Upper lobe of left lung (tissue), 6 donors: ENCODE results near the gene ZDHHC14. TPM values are rescaled to one million over a fixed set of nuclear protein-coding genes. Genes with fewer than 3 reads are reported as not detected.

Experiments used
- ATAC-seq, 2 donors: fragments of 200-7000 bp; cut with Tn5 transposase; one replicate each; pipeline ENCODE4 v1.9.1; 2022; ENCODE audit warnings: mild to moderate bottlenecking in 2 of 2, moderate library complexity in 2 of 2; ENCODE audit not compliant: low FRiP score in 2 of 2
- DNase-seq, 2 donors: peaks; one replicate each; pipeline ENCODE4 v3.0.0-alpha.2; 2019 to 2020
- H3K27ac ChIP-seq, 4 donors: fragments of 200-600 bp; sonication (generic); one replicate each; pipeline ENCODE4 v1.5.1; 2016 to 2019
- H3K27me3 ChIP-seq, 4 donors: fragments of 200-600 bp; sonication (generic); one replicate each; pipeline ENCODE4 v1.5.1; 2017 to 2019
- H3K36me3 ChIP-seq, 4 donors: fragments of 200-600 bp; sonication (generic); one replicate each; pipeline ENCODE4 v1.5.1; 2016 to 2019
- H3K4me1 ChIP-seq, 4 donors: fragments of 200-600 bp; sonication (generic); one replicate each; pipeline ENCODE4 v1.5.1; 2018 to 2019
- H3K4me3 ChIP-seq, 4 donors: fragments of 200-600 bp; sonication (generic); one replicate each; pipeline ENCODE4 v1.5.1; 2017 to 2019; ENCODE audit warnings: mild to moderate bottlenecking in 2 of 4, moderate library complexity in 1 of 4
- H3K9me3 ChIP-seq, 4 donors: fragments of 200-600 bp; sonication (generic); one replicate each; pipeline ENCODE4 v1.5.1; 2018 to 2019
- CTCF ChIP-seq, 6 experiments: fragments of 450-650 bp in 4 of 6; fragments of 200-600 bp in 2 of 6; sonication (generic) in 2 of 6; IDR thresholded peaks; one replicate each; pipeline ENCODE4 v1.5.1; 2016 to 2019; ENCODE audit warnings: antibody characterized with exemption in 6 of 6
- EP300 ChIP-seq, 4 donors: sonication (generic); formaldehyde crosslinking; IDR thresholded peaks; one replicate each; pipeline ENCODE4 v1.5.1; 2017; ENCODE audit warnings: antibody characterized with exemption in 4 of 4, control low read depth in 2 of 4
- POLR2A ChIP-seq, 4 donors: fragments of 450-650 bp; IDR thresholded peaks; one replicate each; pipeline ENCODE4 v1.5.1; 2016 to 2017; ENCODE audit warnings: antibody characterized with exemption in 4 of 4, mild to moderate bottlenecking in 2 of 4
- POLR2AphosphoS5 ChIP-seq, 2 donors: sonication (generic); formaldehyde crosslinking; IDR thresholded peaks; one replicate each; pipeline ENCODE4 v1.5.1; 2017; ENCODE audit warnings: antibody characterized with exemption in 2 of 2
- WGBS, 2 donors: methylation state at CpG; one replicate each; pipeline ENCODE4 v1.1.5; 2017 to 2018; 5-methylcytosine and 5-hydroxymethylcytosine counted together
- total RNA-seq, 6 donors: library from RNA; depleted of rRNA in 4 of 6; stranded (reverse); fragments of >200 nt in 4 of 6; gene quantifications; one replicate each; pipeline versions ENCODE4 v1.1.0 to v1.2.1, GENCODE V29; 2016 to 2021
- donor health status: DM: no; HTN: no; CAD: no; lungs with moderate emphysema.
- donor health status: DM: no; HTN: yes; CAD: no; lungs with severe emphysema.

ZDHHC14 gene
- total RNA-seq, 6 donors from 2014 or later = 5.3 to 16.5 (median 9.4) TPM

DNA sequence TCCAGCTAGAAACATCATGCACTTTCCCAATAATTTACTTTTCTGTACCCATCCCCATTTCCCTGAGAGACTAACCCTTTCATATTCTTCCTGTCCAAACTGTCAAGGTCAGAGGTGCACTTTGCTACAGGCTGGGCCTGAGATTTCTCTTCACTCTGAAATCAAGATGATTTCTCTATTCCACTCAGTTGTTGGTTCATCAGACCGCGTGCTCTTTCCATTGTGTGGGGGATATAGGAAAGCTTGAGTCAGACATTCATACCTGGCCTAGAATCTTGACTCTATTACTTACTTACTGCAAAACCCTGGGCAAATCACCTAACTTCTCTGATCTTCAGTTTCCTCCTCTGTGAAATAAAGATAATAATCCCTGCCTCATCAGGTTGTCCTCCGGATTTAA is 4.7 kb upstream of the ZDHHC14 start:
- Histone ChIP-seq H3K27me3 (no peaks in the 10 kb centered on the region), H3K9me3 (no peaks in the 10 kb centered on the region), H3K36me3 (no peaks in the 10 kb centered on the region), H3K4me3 (no peak overlapping the region), H3K4me1 (peaks cover 0 to 5% (median 4%) of the 10 kb centered on the region in 4 donors), H3K27ac (no peak overlapping the region)
- ATAC-seq (no peak), DNase-seq (no peak)
- TF ChIP-seq CTCF (IDR thresholded peaks at IDR 0.05) = no peak
- TF ChIP-seq POLR2AphosphoS5 (IDR thresholded peaks at IDR 0.05) = no peak
- TF ChIP-seq POLR2A (IDR thresholded peaks at IDR 0.05) = no peak
- TF ChIP-seq EP300 (IDR thresholded peaks at IDR 0.05) = no peak
- 93 to 98% methylated on average over 3 of the region's 3 CpGs for WGBS, 2 donors

GRCh38 chr6:157376706-157377230 is 4.2 kb upstream of the ZDHHC14 start:
- TF ChIP-seq CTCF (IDR thresholded peaks at IDR 0.05) (no peak), POLR2AphosphoS5 (IDR thresholded peaks at IDR 0.05) (no peak), POLR2A (IDR thresholded peaks at IDR 0.05) (no peak), EP300 (IDR thresholded peaks at IDR 0.05) (no peak)
- DNase-seq (no peak), ATAC-seq (no peak)
- H3K4me1 ChIP-seq = peaks cover 0 to 5% (median 4%) of the 10 kb centered on the region in 4 donors
- H3K9me3 ChIP-seq = no peaks in the 10 kb centered on the region
- H3K4me3 ChIP-seq = no peak overlapping the region
- no peak overlapping the region for H3K27ac ChIP-seq
- 72 to 76% methylated on average over 9 of the region's 9 CpGs for whole genome bisulfite sequencing, 2 donors
- no peaks in the 10 kb centered on the region for H3K36me3 ChIP-seq
- no peaks in the 10 kb centered on the region for H3K27me3 ChIP-seq

- Histone ChIP-seq H3K36me3 (no peaks in the 10 kb centered on the region), H3K27ac (peak overlapping the region; percentile 90 to 97 (median 96)), H3K4me3 (peak overlapping the region; percentile 94 to 100 (median 99)), H3K4me1 (peaks cover 3 to 20% (median 10%) of the 10 kb centered on the region in 4 donors), H3K27me3 (no peaks in the 10 kb centered on the region), H3K9me3 (no peaks in the 10 kb centered on the region)
- DNase-seq = peak; percentile 90 to 94
- TF ChIP-seq CTCF (IDR thresholded peaks at IDR 0.05) = peak in 1 of 6 experiments; percentile 3
- peak; percentile 21 to 52 for TF ChIP-seq POLR2AphosphoS5 (IDR thresholded peaks at IDR 0.05)
- TF ChIP-seq EP300 (IDR thresholded peaks at IDR 0.05) = no peak
- TF ChIP-seq POLR2A (IDR thresholded peaks at IDR 0.05) = peak in 1 of 4 donors; percentile 12
- peak; percentile 94 to 96 for ATAC-seq
- WGBS, 2 donors = 0% methylated on average over 29 to 45 of the region's 45 CpGs
These were observed 1.1 kb upstream of the ZDHHC14 start for GRCh38 chr6:157379656-157380457.

DNA sequence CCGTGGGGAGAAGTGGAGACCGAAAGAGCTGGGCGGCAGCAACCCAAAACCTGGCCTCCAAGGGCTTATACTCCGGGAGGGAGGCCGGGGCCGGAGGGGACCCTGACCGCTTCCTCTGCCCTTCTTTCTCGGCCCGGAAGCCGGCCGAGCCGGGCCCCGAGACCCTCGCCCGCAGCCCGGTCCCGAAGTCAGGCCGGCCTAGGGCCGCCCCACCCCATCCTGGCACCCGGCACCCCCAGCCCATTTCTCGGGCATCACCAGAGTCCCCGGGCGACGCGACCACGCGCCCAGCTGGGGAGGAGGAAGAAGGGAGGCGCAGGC is 572 bp upstream of the ZDHHC14 start:
- DNase-seq = no peak
- Histone ChIP-seq H3K4me3 (peak overlapping the region; percentile 94 to 100 (median 99)), H3K4me1 (peaks cover 3 to 20% (median 10%) of the 10 kb centered on the region in 4 donors), H3K9me3 (no peaks in the 10 kb centered on the region), H3K27me3 (no peaks in the 10 kb centered on the region), H3K27ac (peak overlapping the region; percentile 90 to 97 (median 96)), H3K36me3 (no peaks in the 10 kb centered on the region)
- 0% methylated on average over 4 to 21 of the region's 28 CpGs for WGBS, 2 donors
- no peak for TF ChIP-seq CTCF (IDR thresholded peaks at IDR 0.05)
- TF ChIP-seq POLR2A (IDR thresholded peaks at IDR 0.05) = no peak
- TF ChIP-seq POLR2AphosphoS5 (IDR thresholded peaks at IDR 0.05) = no peak
- no peak for TF ChIP-seq EP300 (IDR thresholded peaks at IDR 0.05)
- ATAC-seq = peak in 1 of 2 donors; percentile 31
